Endothelial cell of umbilical vein (primary cell): ENCODE results near the gene SRD5A1. TPM values are rescaled to one million over a fixed set of nuclear protein-coding genes. Genes with fewer than 3 reads are reported as not detected.

Source experiments
- BruUV-seq: library from RNA; stranded (reverse); fragments of 400-500 nt; replicated peaks from 2 replicates; lab custom pipeline; 2021; lab: Mats Ljungman, UMichigan
- CTCF ChIA-PET: fragments of 300-600, 350-600 bp; sonication (Branson Sonifier 250); formaldehyde crosslinking; loops from one replicate; lab custom pipeline; 2021; ENCODE audit warnings: antibody characterized with exemption, inconsistent platforms; lab: Charles Lee
- POLR2A ChIA-PET: fragments of 300-600, 350-600 bp; sonication (Branson Sonifier 250); formaldehyde crosslinking; loops from one replicate; lab custom pipeline; 2021; ENCODE audit warnings: antibody characterized with exemption, inconsistent platforms; lab: Charles Lee
- DNase-seq: peaks from one replicate; pipeline ENCODE4 v3.0.0-alpha.2; 2011; ENCODE audit warnings: low read depth, low spot score
- FAIRE-seq: peaks from 2 replicates; lab custom pipeline; 2011; peaks lifted over from hg19 to GRCh38; lab: Jason Lieb, UNC
- H2AFZ ChIP-seq: 2 replicates; pipeline ENCODE4 v1.6.0; 2012; ENCODE audit warnings: low read depth, low read length, control low read depth, inconsistent platforms
- H3K27ac ChIP-seq: 2 replicates; pipeline ENCODE4 v1.5.1; 2011; ENCODE audit warnings: low read depth, mild to moderate bottlenecking, control low read depth, low read length, moderate library complexity; ENCODE audit not compliant: insufficient read depth
- H3K27me3 ChIP-seq, 2 experiments: 2 replicates each; pipeline versions ENCODE4 v1.6.0 to v1.6.1; 2011; ENCODE audit warnings: low read length in 2 of 2, mixed read lengths in 1 of 2; ENCODE audit not compliant: control insufficient read depth in 2 of 2, insufficient read depth in 2 of 2
- H3K36me3 ChIP-seq, 2 experiments: 2 replicates in 1 of 2; 3 replicates in 1 of 2; pipeline ENCODE4 v1.5.1; 2011; ENCODE audit warnings: low read length in 2 of 2, mild to moderate bottlenecking in 1 of 2, moderate library complexity in 1 of 2; ENCODE audit not compliant: control insufficient read depth in 2 of 2, insufficient read depth in 2 of 2; ENCODE audit errors: extremely low read depth in 1 of 2
- H3K4me1 ChIP-seq: 3 replicates; pipeline ENCODE4 v1.5.1; 2011; ENCODE audit warnings: mild to moderate bottlenecking, low read length; ENCODE audit not compliant: control insufficient read depth, insufficient read depth; ENCODE audit errors: extremely low read depth
- H3K4me2 ChIP-seq: 2 replicates; pipeline ENCODE4 v1.6.1; 2011; ENCODE audit warnings: low read length, control low read depth, mixed read lengths; ENCODE audit not compliant: insufficient read depth
- H3K4me3 ChIP-seq, 3 experiments: fragments of 200-600 bp in 1 of 3; sonication (generic), shearing (Covaris generic) in 1 of 3; replicated peaks in 1 of 3; 2 replicates each; pipeline ENCODE4 v1.5.1; 2011 to 2016; ENCODE audit warnings: control low read depth in 3 of 3, low read length in 3 of 3, mild to moderate bottlenecking in 2 of 3, inconsistent platforms in 1 of 3, low read depth in 1 of 3, moderate library complexity in 1 of 3; ENCODE audit not compliant: insufficient read depth in 1 of 3
- H3K79me2 ChIP-seq: 2 replicates; pipeline ENCODE4 v1.6.0; 2012; ENCODE audit warnings: low read length, inconsistent platforms; ENCODE audit not compliant: control insufficient read depth, insufficient read depth
- H3K9ac ChIP-seq: replicated peaks from 2 replicates; pipeline ENCODE3; 2011; ENCODE audit warnings: low read length, control low read depth; ENCODE audit not compliant: insufficient read depth; ENCODE audit errors: extremely low read depth
- H3K9me1 ChIP-seq: replicated peaks from 3 replicates; pipeline ENCODE4 v1.6.0; 2011; ENCODE audit warnings: mild to moderate bottlenecking, low read length; ENCODE audit not compliant: control insufficient read depth, insufficient read depth; ENCODE audit errors: extremely low read depth
- H3K9me3 ChIP-seq: replicated peaks from 2 replicates; pipeline ENCODE4 v1.5.1; 2012; ENCODE audit warnings: low read length, inconsistent platforms; ENCODE audit not compliant: control insufficient read depth, insufficient read depth
- H4K20me1 ChIP-seq: replicated peaks from 2 replicates; pipeline ENCODE3; 2011; ENCODE audit warnings: mild to moderate bottlenecking, low read length; ENCODE audit not compliant: control insufficient read depth, insufficient read depth; ENCODE audit errors: extremely low read depth
- JUN ChIP-seq: IDR thresholded peaks from 2 replicates; pipeline ENCODE4 v1.6.1; 2011; ENCODE audit warnings: borderline replicate concordance, low read depth; ENCODE audit not compliant: insufficient read length, insufficient read depth
- MYC ChIP-seq: IDR thresholded peaks from one replicate; pipeline ENCODE4 v1.6.1; 2011; ENCODE audit warnings: mild to moderate bottlenecking, low read depth, low read length
- dilution Hi-C: fragments of 300-500 bp; cut with MboI; formaldehyde crosslinking; loops from one replicate; pipeline ENCODE4 v1.15.0; 2019; ENCODE audit warnings: low sequenced_read_pairs; ENCODE audit not compliant: extremely low pct_ligation_motif_present
- intact Hi-C: fragments of 100-400 bp; cut with micrococcal nuclease; formaldehyde crosslinking; loops from one replicate; pipeline ENCODE4 v1.10.0; 2022
- polyA plus RNA-seq, 4 experiments: library from polyadenylated mRNA; depleted of rRNA in 3 of 4; stranded (reverse) in 3 of 4; unstranded in 1 of 4; fragments of >200 nt; gene quantifications; 2 replicates each; pipeline versions ENCODE4 v1.2.1 to v1.2.3, GENCODE V29; 2011 to 2012; ENCODE audit warnings: missing spikeins in 1 of 4
- total RNA-seq: library from RNA; stranded (reverse); gene quantifications from 2 replicates; pipeline ENCODE4 v1.2.3, GENCODE V29; 2021
- TF ChIP-seq, protein P1 (sequence below), 2 donors: IDR thresholded peaks; 1 replicate in 1 of 2; 2 replicates in 1 of 2; pipeline ENCODE4 v1.5.1; 2011; ENCODE audit warnings: low read length in 2 of 2, mild to moderate bottlenecking in 2 of 2, moderate library complexity in 2 of 2, control low read depth in 1 of 2, inconsistent platforms in 1 of 2, low read depth in 1 of 2; ENCODE audit not compliant: insufficient read depth in 1 of 2; ENCODE audit errors: extremely low read depth in 1 of 2
- TF ChIP-seq, protein P2 (sequence below): IDR thresholded peaks from 2 replicates; pipeline ENCODE4 v1.6.1; 2011; ENCODE audit not compliant: insufficient read depth, insufficient read length

SRD5A1 gene
- total and polyA plus RNA-seq, 2 donors (not counting 3 experiments of a cell fraction or from before 2014, with no cell fraction given) = 11.6 to 14.8 TPM

DNA sequence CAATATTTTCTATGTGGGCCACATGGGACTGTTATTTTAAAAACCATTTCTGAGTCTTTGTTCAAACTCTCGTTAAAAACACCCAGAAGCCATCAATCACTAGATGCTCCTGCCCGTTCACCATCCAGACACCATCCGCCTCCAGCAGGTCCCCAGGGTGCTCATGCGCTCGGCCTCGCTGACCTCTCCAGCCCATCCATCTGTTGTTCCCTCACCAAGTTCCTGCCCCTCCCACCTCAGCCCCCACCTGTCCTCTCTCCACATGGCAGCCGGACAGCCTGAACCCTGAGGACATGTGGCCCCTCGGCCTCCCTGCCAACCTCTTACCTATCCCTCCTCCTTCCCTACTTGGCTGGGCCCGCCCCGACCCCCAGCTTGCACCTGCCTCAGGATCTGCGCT, 32.0 kb upstream of the SRD5A1 start:
- H3K9me1 ChIP-seq = no peaks in the 10 kb centered on the region
- H2AFZ ChIP-seq = no peak overlapping the region
- dilution Hi-C loops (no loop called here), intact Hi-C loops (no loop called here)
- FAIRE-seq (no peak), DNase-seq (no peak)
- no peaks in the 10 kb centered on the region for H4K20me1 ChIP-seq
- no peak overlapping the region for H3K27ac ChIP-seq
- H3K9ac ChIP-seq = no peak overlapping the region
- H3K27me3 ChIP-seq = no peaks in the 10 kb centered on the region
- no TSS peak for BruUV-seq
- no peaks in the 10 kb centered on the region for H3K79me2 ChIP-seq
- no peaks in the 10 kb centered on the region for H3K9me3 ChIP-seq
- H3K4me3 ChIP-seq = no peak overlapping the region
- ChIA-PET CTCF (interaction anchor here (1.3 kb wide), 1 partner anchor 144 kb away, joined by 4 read pairs; no protein-coding TSS in a partner anchor), POLR2A (no interaction called here)
- no peak overlapping the region for H3K4me2 ChIP-seq
- H3K36me3 ChIP-seq = peaks cover 38 to 45% of the 10 kb centered on the region in 2 experiments
- TF ChIP-seq, protein P1, sequence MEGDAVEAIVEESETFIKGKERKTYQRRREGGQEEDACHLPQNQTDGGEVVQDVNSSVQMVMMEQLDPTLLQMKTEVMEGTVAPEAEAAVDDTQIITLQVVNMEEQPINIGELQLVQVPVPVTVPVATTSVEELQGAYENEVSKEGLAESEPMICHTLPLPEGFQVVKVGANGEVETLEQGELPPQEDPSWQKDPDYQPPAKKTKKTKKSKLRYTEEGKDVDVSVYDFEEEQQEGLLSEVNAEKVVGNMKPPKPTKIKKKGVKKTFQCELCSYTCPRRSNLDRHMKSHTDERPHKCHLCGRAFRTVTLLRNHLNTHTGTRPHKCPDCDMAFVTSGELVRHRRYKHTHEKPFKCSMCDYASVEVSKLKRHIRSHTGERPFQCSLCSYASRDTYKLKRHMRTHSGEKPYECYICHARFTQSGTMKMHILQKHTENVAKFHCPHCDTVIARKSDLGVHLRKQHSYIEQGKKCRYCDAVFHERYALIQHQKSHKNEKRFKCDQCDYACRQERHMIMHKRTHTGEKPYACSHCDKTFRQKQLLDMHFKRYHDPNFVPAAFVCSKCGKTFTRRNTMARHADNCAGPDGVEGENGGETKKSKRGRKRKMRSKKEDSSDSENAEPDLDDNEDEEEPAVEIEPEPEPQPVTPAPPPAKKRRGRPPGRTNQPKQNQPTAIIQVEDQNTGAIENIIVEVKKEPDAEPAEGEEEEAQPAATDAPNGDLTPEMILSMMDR (IDR thresholded peaks at IDR 0.05; ENCODE audit: extremely low read depth in 1 of 2, insufficient read depth in 1 of 2, low read depth in 1 of 2, low read length in 2 of 2) = no peak
- no peak for TF ChIP-seq JUN
- no peak for TF ChIP-seq MYC
- H3K4me1 ChIP-seq = no peaks in the 10 kb centered on the region

DNA sequence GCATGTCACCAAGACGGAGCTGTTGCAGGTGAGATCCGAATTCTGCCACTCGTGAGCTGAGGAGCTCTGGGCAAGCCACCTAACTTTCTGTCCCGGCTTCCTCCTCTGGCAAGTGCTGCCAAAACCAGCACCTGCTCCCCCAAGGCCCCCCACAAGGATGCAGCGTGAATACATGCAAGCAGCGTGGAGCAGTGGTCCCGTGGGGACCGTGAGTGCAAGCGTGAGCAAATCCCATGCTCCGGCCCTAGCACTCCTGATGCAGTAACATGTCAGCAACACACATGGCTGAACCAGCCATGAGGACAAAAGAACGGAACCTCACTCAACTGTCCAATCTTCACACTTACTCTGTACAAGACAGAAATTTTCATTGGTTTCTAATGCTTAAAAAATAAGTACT, 31.4 kb upstream of the SRD5A1 start:
- Histone ChIP-seq H3K4me1 (no peaks in the 10 kb centered on the region), H3K4me3 (no peak overlapping the region), H4K20me1 (no peaks in the 10 kb centered on the region), H3K27me3 (no peaks in the 10 kb centered on the region), H3K27ac (no peak overlapping the region), H3K79me2 (no peaks in the 10 kb centered on the region), H3K4me2 (no peak overlapping the region), H3K9me3 (no peaks in the 10 kb centered on the region), H3K9ac (no peak overlapping the region), H3K36me3 (peaks cover 38 to 44% of the 10 kb centered on the region in 2 experiments), H2AFZ (no peak overlapping the region), H3K9me1 (no peaks in the 10 kb centered on the region)
- intact Hi-C loops (no loop called here), dilution Hi-C loops (no loop called here)
- TF ChIP-seq MYC (no peak), JUN (no peak)
- TF ChIP-seq, protein P2, sequence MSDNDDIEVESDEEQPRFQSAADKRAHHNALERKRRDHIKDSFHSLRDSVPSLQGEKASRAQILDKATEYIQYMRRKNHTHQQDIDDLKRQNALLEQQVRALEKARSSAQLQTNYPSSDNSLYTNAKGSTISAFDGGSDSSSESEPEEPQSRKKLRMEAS = no peak
- no peak for FAIRE-seq
- DNase-seq = no peak
- no TSS peak for BruUV-seq
- ChIA-PET CTCF (interaction anchor here (1.3 kb wide), 1 partner anchor 144 kb away, joined by 4 read pairs; no protein-coding TSS in a partner anchor), POLR2A (no interaction called here)
